ENCODE results near the gene RC3H1.
"Not testable (repeated sequence)": the region's sequence is repeated elsewhere in the genome, so short reads cannot be mapped to it uniquely, and the experiment has no call there.

- TF ChIP-seq, protein P1, sequence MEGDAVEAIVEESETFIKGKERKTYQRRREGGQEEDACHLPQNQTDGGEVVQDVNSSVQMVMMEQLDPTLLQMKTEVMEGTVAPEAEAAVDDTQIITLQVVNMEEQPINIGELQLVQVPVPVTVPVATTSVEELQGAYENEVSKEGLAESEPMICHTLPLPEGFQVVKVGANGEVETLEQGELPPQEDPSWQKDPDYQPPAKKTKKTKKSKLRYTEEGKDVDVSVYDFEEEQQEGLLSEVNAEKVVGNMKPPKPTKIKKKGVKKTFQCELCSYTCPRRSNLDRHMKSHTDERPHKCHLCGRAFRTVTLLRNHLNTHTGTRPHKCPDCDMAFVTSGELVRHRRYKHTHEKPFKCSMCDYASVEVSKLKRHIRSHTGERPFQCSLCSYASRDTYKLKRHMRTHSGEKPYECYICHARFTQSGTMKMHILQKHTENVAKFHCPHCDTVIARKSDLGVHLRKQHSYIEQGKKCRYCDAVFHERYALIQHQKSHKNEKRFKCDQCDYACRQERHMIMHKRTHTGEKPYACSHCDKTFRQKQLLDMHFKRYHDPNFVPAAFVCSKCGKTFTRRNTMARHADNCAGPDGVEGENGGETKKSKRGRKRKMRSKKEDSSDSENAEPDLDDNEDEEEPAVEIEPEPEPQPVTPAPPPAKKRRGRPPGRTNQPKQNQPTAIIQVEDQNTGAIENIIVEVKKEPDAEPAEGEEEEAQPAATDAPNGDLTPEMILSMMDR (IDR thresholded peaks at IDR 0.05) = not testable (repeated sequence)
- not testable (repeated sequence) for TF ChIP-seq POLR2AphosphoS5 (IDR thresholded peaks at IDR 0.05; ENCODE audit: insufficient read depth in 1 of 2, low read depth in 1 of 2)
Observed at GRCh38 chr1:173930541-173930940, 91.6 kb downstream of the RC3H1 start.
